H1 (cell line): ENCODE measurements around the gene MEN1. TPM values are rescaled to one million over a fixed set of nuclear protein-coding genes. Genes with fewer than 3 reads are reported as not detected.
A peak's percentile ranks its signal among the peaks of the same experiment; 100 is the strongest.

Experiments used
- CTCF ChIA-PET: fragments of 300-600 bp; sonication (Branson Sonifier 250); formaldehyde crosslinking; loops from one replicate; lab custom pipeline; 2021; ENCODE audit not compliant: partially characterized antibody; lab: Charles Lee
- POLR2A ChIA-PET: fragments of 300-600 bp; sonication (Branson Sonifier 250); formaldehyde crosslinking; loops from one replicate; lab custom pipeline; 2021; ENCODE audit warnings: inconsistent platforms; ENCODE audit not compliant: partially characterized antibody; lab: Charles Lee
- DNase-seq, 2 experiments: peaks; one replicate each; pipeline versions ENCODE4 v3.0.0 to v3.0.0-alpha.2; 2010 to 2022; ENCODE audit warnings: low spot score in 2 of 2, low read depth in 1 of 2, mixed read lengths in 1 of 2
- FAIRE-seq: peaks from 2 replicates; lab custom pipeline; 2011; peaks lifted over from hg19 to GRCh38; lab: Jason Lieb, UNC
- H2AFZ ChIP-seq: 2 replicates; pipeline ENCODE4 v1.8.1; 2012; ENCODE audit warnings: low read length, inconsistent platforms
- H2AK5ac ChIP-seq: 2 replicates; pipeline ENCODE4 v1.6.1; 2013; ENCODE audit warnings: low read depth, low read length
- H2BK120ac ChIP-seq: replicated peaks from 2 replicates; pipeline ENCODE3; 2013; ENCODE audit warnings: low read depth, low read length, inconsistent platforms
- H2BK12ac ChIP-seq: 2 replicates; pipeline ENCODE4 v1.6.1; 2013; ENCODE audit warnings: low read depth, low read length
- H2BK15ac ChIP-seq: 2 replicates; pipeline ENCODE4 v1.6.1; 2013; ENCODE audit warnings: low read length
- H2BK20ac ChIP-seq: 2 replicates; pipeline ENCODE4 v1.6.1; 2013; ENCODE audit warnings: low read length
- H2BK5ac ChIP-seq: 2 replicates; pipeline ENCODE4 v1.6.1; 2013; ENCODE audit warnings: low read depth, low read length
- H3K14ac ChIP-seq: 2 replicates; pipeline ENCODE4 v1.6.1; 2013; ENCODE audit warnings: inconsistent platforms; ENCODE audit not compliant: insufficient read length
- H3K18ac ChIP-seq: 2 replicates; pipeline ENCODE4 v1.6.1; 2013; ENCODE audit warnings: low read length; ENCODE audit errors: extremely low read depth
- H3K23ac ChIP-seq: 2 replicates; pipeline ENCODE4 v1.6.1; 2013; ENCODE audit warnings: inconsistent platforms; ENCODE audit not compliant: insufficient read length
- H3K23me2 ChIP-seq: 2 replicates; pipeline ENCODE4 v1.6.1; 2013; ENCODE audit warnings: low read depth, low read length
- H3K27ac ChIP-seq: 2 replicates; pipeline ENCODE4 v1.6.1; 2011; ENCODE audit warnings: low read depth, low read length, inconsistent platforms
- H3K27me3 ChIP-seq, 4 experiments: replicated peaks in 1 of 4; 1 replicate in 1 of 4; 2 replicates in 3 of 4; pipeline versions ENCODE4 v1.6.1 to v1.8.1; 2011 to 2013; ENCODE audit warnings: low read length in 3 of 4, mild to moderate bottlenecking in 3 of 4, inconsistent platforms in 2 of 4, mixed read lengths in 2 of 4, moderate library complexity in 1 of 4; ENCODE audit not compliant: control insufficient read depth in 3 of 4, insufficient read depth in 3 of 4; ENCODE audit errors: extremely low read depth in 1 of 4
- H3K36me3 ChIP-seq, 4 experiments: 2 replicates each; pipeline versions ENCODE4 v1.6.1 to v1.8.1; 2011 to 2013; ENCODE audit warnings: mild to moderate bottlenecking in 4 of 4, low read length in 3 of 4, moderate library complexity in 2 of 4, control low read depth in 1 of 4, inconsistent platforms in 1 of 4; ENCODE audit not compliant: insufficient read depth in 4 of 4, control insufficient read depth in 2 of 4
- H3K4ac ChIP-seq: replicated peaks from 2 replicates; pipeline ENCODE3; 2013; ENCODE audit warnings: low read length, low read depth, mixed read lengths, inconsistent platforms; ENCODE audit not compliant: insufficient read length
- H3K4me1 ChIP-seq, 4 experiments: replicated peaks in 1 of 4; 1 replicate in 1 of 4; 2 replicates in 3 of 4; pipeline versions ENCODE4 v1.6.1 to v1.8.1; 2011 to 2013; ENCODE audit warnings: low read length in 3 of 4, inconsistent platforms in 2 of 4, mixed read lengths in 1 of 4; ENCODE audit not compliant: insufficient read depth in 4 of 4, control insufficient read depth in 3 of 4
- H3K4me2 ChIP-seq, 2 experiments: 2 replicates each; pipeline versions ENCODE4 v1.6.1 to v1.8.1; 2011 to 2013; ENCODE audit warnings: low read depth in 2 of 2, low read length in 2 of 2, control low read depth in 1 of 2, inconsistent platforms in 1 of 2, mild to moderate bottlenecking in 1 of 2; ENCODE audit not compliant: insufficient read depth in 1 of 2
- H3K4me3 ChIP-seq, 4 experiments: fragments of 200-600, 300-600 bp in 1 of 4; sonication (generic), shearing (Covaris generic), sonication (Bioruptor Twin) in 1 of 4; 2 replicates each; pipeline versions ENCODE4 v1.5.1 to v1.8.1; 2011 to 2016; ENCODE audit warnings: low read length in 4 of 4, low read depth in 3 of 4, control low read depth in 2 of 4, inconsistent platforms in 2 of 4, mild to moderate bottlenecking in 2 of 4, mixed read lengths in 1 of 4, moderate library complexity in 1 of 4; ENCODE audit not compliant: insufficient read depth in 2 of 4; ENCODE audit errors: extremely low read depth in 1 of 4
- H3K56ac ChIP-seq: replicated peaks from 2 replicates; pipeline ENCODE3; 2013; ENCODE audit warnings: low read depth, mild to moderate bottlenecking, mixed read lengths, low read length, inconsistent platforms; ENCODE audit not compliant: insufficient read length
- H3K79me1 ChIP-seq: 2 replicates; pipeline ENCODE4 v1.6.1; 2013; ENCODE audit warnings: low read depth, low read length, control low read depth
- H3K79me2 ChIP-seq, 2 experiments: 2 replicates each; pipeline versions ENCODE4 v1.6.1 to v1.8.1; 2012 to 2013; ENCODE audit warnings: low read length in 2 of 2, mild to moderate bottlenecking in 2 of 2, inconsistent platforms in 1 of 2; ENCODE audit not compliant: insufficient read depth in 2 of 2, control insufficient read depth in 1 of 2
- H3K9ac ChIP-seq, 4 experiments: replicated peaks in 1 of 4; 1 replicate in 1 of 4; 2 replicates in 3 of 4; pipeline versions ENCODE4 v1.6.1 to v1.8.1; 2011 to 2013; ENCODE audit warnings: low read depth in 3 of 4, low read length in 3 of 4, control low read depth in 2 of 4, mild to moderate bottlenecking in 2 of 4, moderate library complexity in 2 of 4, inconsistent platforms in 1 of 4; ENCODE audit errors: extremely low read depth in 1 of 4
- H3K9me3 ChIP-seq, 2 experiments: 2 replicates each; pipeline versions ENCODE4 v1.6.1 to v1.8.1; 2012 to 2013; ENCODE audit warnings: mild to moderate bottlenecking in 2 of 2, moderate library complexity in 2 of 2, control low read depth in 1 of 2, inconsistent platforms in 1 of 2, low read depth in 1 of 2, low read length in 1 of 2, mixed read lengths in 1 of 2; ENCODE audit not compliant: insufficient read depth in 2 of 2
- H4K20me1 ChIP-seq, 2 experiments: replicated peaks in 1 of 2; 2 replicates each; pipeline versions ENCODE3 to v1.8.1; 2011 to 2013; ENCODE audit warnings: inconsistent platforms in 2 of 2, low read length in 2 of 2, mild to moderate bottlenecking in 1 of 2; ENCODE audit not compliant: insufficient read depth in 2 of 2, control insufficient read depth in 1 of 2
- H4K5ac ChIP-seq: 2 replicates; pipeline ENCODE4 v1.6.1; 2013; ENCODE audit warnings: low read length, low read depth, mixed read lengths, inconsistent platforms; ENCODE audit not compliant: insufficient read length
- H4K8ac ChIP-seq: 2 replicates; pipeline ENCODE4 v1.8.0; 2013; ENCODE audit warnings: mild to moderate bottlenecking, moderate library complexity, low read length, inconsistent platforms; ENCODE audit not compliant: insufficient read depth; ENCODE audit errors: extremely low read depth
- H4K91ac ChIP-seq: replicated peaks from 2 replicates; pipeline ENCODE3; 2013; ENCODE audit warnings: low read length, mixed read lengths, inconsistent platforms; ENCODE audit not compliant: insufficient read length
- ATF3 ChIP-seq: IDR thresholded peaks from 2 replicates; pipeline ENCODE4 v1.6.1; 2011; ENCODE audit warnings: low read depth, mild to moderate bottlenecking, low read length; ENCODE audit not compliant: insufficient read depth
- BRCA1 ChIP-seq: IDR thresholded peaks from 2 replicates; pipeline ENCODE4 v1.6.1; 2012; ENCODE audit warnings: low read depth, low read length, improper control_type of control experiment
- EZH2 ChIP-seq: fragments of 200-600 bp; sonication (generic); IDR thresholded peaks from 2 replicates; pipeline ENCODE4 v1.7.1; 2012; ENCODE audit warnings: low read depth, mild to moderate bottlenecking, moderate library complexity, low read length, inconsistent platforms; ENCODE audit not compliant: severe bottlenecking
- KDM5A ChIP-seq: fragments of 200-600 bp; IDR thresholded peaks from 2 replicates; pipeline ENCODE4 v1.7.1; 2012; ENCODE audit warnings: mild to moderate bottlenecking, low read length, inconsistent platforms, mixed read lengths
- MAFK ChIP-seq: IDR thresholded peaks from 2 replicates; pipeline ENCODE4 v1.6.1; 2012; ENCODE audit warnings: low read depth, mild to moderate bottlenecking, improper control_type of control experiment, low read length
- RAD21 ChIP-seq, 2 experiments: IDR thresholded peaks in 1 of 2; conservative IDR thresholded peaks in 1 of 2; 2 replicates each; pipeline ENCODE4 v1.6.1; 2011; ENCODE audit warnings: low read depth in 2 of 2, low read length in 2 of 2, improper control_type of control experiment in 1 of 2, inconsistent platforms in 1 of 2, mild to moderate bottlenecking in 1 of 2, moderate library complexity in 1 of 2
- SRF ChIP-seq: IDR thresholded peaks from 2 replicates; pipeline ENCODE4 v1.6.1; 2011; ENCODE audit warnings: mild to moderate bottlenecking, low read depth, low read length, moderate library complexity
- TCF12 ChIP-seq: IDR thresholded peaks from 2 replicates; pipeline ENCODE4 v1.6.1; 2011; ENCODE audit warnings: low read depth, mild to moderate bottlenecking, low read length
- WGBS, 2 experiments: shearing (Covaris generic) in 1 of 2; methylation state at CpG; one replicate each; pipeline versions ENCODE4 v1.1.6 to v1.1.7; 2013 to 2015; ENCODE audit warnings: low lambda C conversion rate in 2 of 2, mixed read lengths in 2 of 2, inconsistent platforms in 1 of 2, low coverage in 1 of 2, missing lambda C conversion rate in 1 of 2; ENCODE audit not compliant: insufficient replicate concordance in 2 of 2, insufficient coverage in 1 of 2, insufficient read length in 1 of 2; ENCODE audit errors: extremely low coverage in 1 of 2, missing lambda C conversion rate in 1 of 2; 5-methylcytosine and 5-hydroxymethylcytosine counted together
- polyA plus RNA-seq, 7 experiments: library from polyadenylated mRNA; depleted of rRNA in 3 of 7; stranded (reverse) in 5 of 7; unstranded in 2 of 7; fragments of >200 nt in 5 of 7; fragments of 200-250 nt in 2 of 7; gene quantifications; 1 replicate in 5 of 7; 2 replicates in 1 of 7; 4 replicates in 1 of 7; pipeline versions ENCODE4 v1.2.1 to v1.2.3, GENCODE V29; 2011 to 2013; ENCODE audit warnings: missing spikeins in 2 of 7, mixed read lengths in 2 of 7
- total RNA-seq: library from RNA; stranded (reverse); fragmentation: NEBNext Ultra II Directional; extraction: Animal tissue kit (Norgen Biotek cat#: 25700); gene quantifications from 2 replicates; pipeline ENCODE4 v1.2.1, GENCODE V29; 2021
- TF ChIP-seq, protein P1 (sequence below): IDR thresholded peaks from 2 replicates; pipeline ENCODE4 v1.6.1; 2012; ENCODE audit warnings: low read length, inconsistent platforms
- TF ChIP-seq, protein P2 (sequence below): IDR thresholded peaks from 2 replicates; pipeline ENCODE4 v1.6.1; 2012; ENCODE audit warnings: inconsistent platforms

MEN1 gene
- total and polyA plus RNA-seq, 2 of the 8 experiments (the other 6 are each of a cell fraction or from before 2014, with no cell fraction given), result 47.2 to 56.3 TPM

DNA sequence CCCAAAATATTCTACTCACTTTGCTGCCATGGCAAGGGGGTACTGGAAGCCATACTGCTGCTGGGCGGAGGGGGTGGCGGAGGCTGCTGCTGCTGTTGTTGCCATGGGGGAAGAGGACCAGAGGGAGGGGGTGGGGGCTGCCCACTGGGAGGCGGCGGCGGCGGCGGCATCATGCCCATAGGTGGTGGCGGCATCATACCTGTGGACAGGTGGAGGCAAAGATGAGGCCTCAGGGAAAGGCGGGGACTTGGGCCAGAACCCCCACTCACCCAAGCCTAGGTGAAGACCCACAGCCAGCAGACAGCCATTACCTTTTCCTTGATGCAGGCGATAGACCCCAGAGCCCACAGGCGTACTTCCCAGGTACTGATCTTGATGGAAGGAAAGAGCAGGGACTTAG lies 43.5 kb downstream of the MEN1 start:
- H2AK5ac ChIP-seq, result no peak overlapping the region
- H2BK120ac ChIP-seq, result no peak overlapping the region
- H3K4me1 ChIP-seq, result peaks cover 20 to 48% (median 40%) of the 10 kb centered on the region in 4 experiments
- POLR2A ChIA-PET, result interaction anchor here (0.9 to 42.9 kb wide), 3 partner anchors 1 to 19 kb away, joined by 3 to 1087 read pairs (median 1087); partner anchors contain the start of genes PYGM, RASGRP2 and SF1
- no peaks in the 10 kb centered on the region; a peak in 1 of 7 replicates for H3K27me3 ChIP-seq
- H3K18ac ChIP-seq, result no peak overlapping the region
- H3K23ac ChIP-seq, result no peak overlapping the region
- H2BK12ac ChIP-seq, result no peak overlapping the region
- 96% methylated on average over 5 of the region's 11 CpGs; no CpG with 5 or more reads in 1 of the 2 experiments for WGBS, 2 experiments
- DNase-seq, result no peak
- H2AFZ ChIP-seq, result no peak overlapping the region
- H3K4ac ChIP-seq, result no peak overlapping the region
- H3K27ac ChIP-seq, result peak overlapping the region; percentile 0; the same call in 1 of the 2 replicates
- H3K79me2 ChIP-seq, result peaks cover 0 to 30% of the 10 kb centered on the region in 2 experiments; a peak in 2 of 4 replicates
- H3K23me2 ChIP-seq, result no peaks in the 10 kb centered on the region
- H3K36me3 ChIP-seq, result peaks cover 49 to 84% (median 72%) of the 10 kb centered on the region in 4 experiments
- no peak overlapping the region for H3K4me2 ChIP-seq
- no peak overlapping the region for H3K14ac ChIP-seq
- H3K9me3 ChIP-seq, result no peaks in the 10 kb centered on the region
- peaks cover 3% of the 10 kb centered on the region for H3K79me1 ChIP-seq
- no peak overlapping the region for H3K4me3 ChIP-seq
- no peak overlapping the region for H4K91ac ChIP-seq
- no peak overlapping the region for H4K5ac ChIP-seq
- H2BK15ac ChIP-seq, result no peak overlapping the region
- H4K8ac ChIP-seq, result no peak overlapping the region
- peak overlapping the region; percentile 20; the same call in 1 of the 2 replicates for H2BK5ac ChIP-seq
- FAIRE-seq, result no peak
- H3K56ac ChIP-seq, result no peak overlapping the region
- no peak overlapping the region for H2BK20ac ChIP-seq
- CTCF ChIA-PET, result interaction anchor here (0.6 to 23.6 kb wide), 7 partner anchors 10 to 831 kb away, joined by 3 to 376 read pairs (median 4); partner anchors contain the start of genes RASGRP2 and SF1
- no peak overlapping the region for H3K9ac ChIP-seq
- H4K20me1 ChIP-seq, result peaks cover 21 to 37% of the 10 kb centered on the region in 2 experiments
- TF ChIP-seq SRF (no peak), ATF3 (no peak), MAFK (no peak), EZH2 (no peak), TCF12 (no peak), BRCA1 (no peak), RAD21 (IDR thresholded peaks at IDR 0.05 in 1 of 2, conservative IDR thresholded peaks at IDR 0.05 in 1 of 2; ENCODE audit: low read depth in 2 of 2, low read length in 2 of 2) (no peak), KDM5A (no peak)
- TF ChIP-seq, protein P1, sequence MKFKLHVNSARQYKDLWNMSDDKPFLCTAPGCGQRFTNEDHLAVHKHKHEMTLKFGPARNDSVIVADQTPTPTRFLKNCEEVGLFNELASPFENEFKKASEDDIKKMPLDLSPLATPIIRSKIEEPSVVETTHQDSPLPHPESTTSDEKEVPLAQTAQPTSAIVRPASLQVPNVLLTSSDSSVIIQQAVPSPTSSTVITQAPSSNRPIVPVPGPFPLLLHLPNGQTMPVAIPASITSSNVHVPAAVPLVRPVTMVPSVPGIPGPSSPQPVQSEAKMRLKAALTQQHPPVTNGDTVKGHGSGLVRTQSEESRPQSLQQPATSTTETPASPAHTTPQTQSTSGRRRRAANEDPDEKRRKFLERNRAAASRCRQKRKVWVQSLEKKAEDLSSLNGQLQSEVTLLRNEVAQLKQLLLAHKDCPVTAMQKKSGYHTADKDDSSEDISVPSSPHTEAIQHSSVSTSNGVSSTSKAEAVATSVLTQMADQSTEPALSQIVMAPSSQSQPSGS, result no peak
- TF ChIP-seq, protein P2, sequence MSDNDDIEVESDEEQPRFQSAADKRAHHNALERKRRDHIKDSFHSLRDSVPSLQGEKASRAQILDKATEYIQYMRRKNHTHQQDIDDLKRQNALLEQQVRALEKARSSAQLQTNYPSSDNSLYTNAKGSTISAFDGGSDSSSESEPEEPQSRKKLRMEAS, result no peak
